Endothelial cell of umbilical vein (primary cell): ENCODE measurements around the gene TMEM82.

Experiments used
- CTCF ChIP-seq, 2 donors: IDR thresholded peaks; 1 replicate in 1 of 2; 2 replicates in 1 of 2; pipeline ENCODE4 v1.5.1; 2011; ENCODE audit warnings: low read length in 2 of 2, mild to moderate bottlenecking in 2 of 2, moderate library complexity in 2 of 2, control low read depth in 1 of 2, inconsistent platforms in 1 of 2, low read depth in 1 of 2; ENCODE audit not compliant: insufficient read depth in 1 of 2; ENCODE audit errors: extremely low read depth in 1 of 2
- EZH2 ChIP-seq: IDR thresholded peaks from 2 replicates; pipeline ENCODE4 v1.6.1; 2012; ENCODE audit warnings: borderline replicate concordance, low read depth, mild to moderate bottlenecking, moderate library complexity, low read length, inconsistent platforms; ENCODE audit not compliant: severe bottlenecking
- FOS ChIP-seq: IDR thresholded peaks from 2 replicates; pipeline ENCODE4 v1.6.1; 2011; ENCODE audit warnings: mild to moderate bottlenecking, low read length, moderate library complexity, borderline replicate concordance; ENCODE audit not compliant: insufficient read depth
- GATA2 ChIP-seq: IDR thresholded peaks from 2 replicates; pipeline ENCODE4 v1.7.0; 2011; ENCODE audit warnings: low read depth, mild to moderate bottlenecking, moderate library complexity, mixed read lengths, low read length; ENCODE audit not compliant: insufficient read length, insufficient read depth
- JUN ChIP-seq: IDR thresholded peaks from 2 replicates; pipeline ENCODE4 v1.6.1; 2011; ENCODE audit warnings: borderline replicate concordance, low read depth; ENCODE audit not compliant: insufficient read length, insufficient read depth
- MAX ChIP-seq: IDR thresholded peaks from 2 replicates; pipeline ENCODE4 v1.6.1; 2011; ENCODE audit not compliant: insufficient read depth, insufficient read length
- MYC ChIP-seq: IDR thresholded peaks from one replicate; pipeline ENCODE4 v1.6.1; 2011; ENCODE audit warnings: mild to moderate bottlenecking, low read depth, low read length
- POLR2A ChIP-seq: IDR thresholded peaks from 2 replicates; pipeline ENCODE4 v1.6.1; 2012; ENCODE audit warnings: low read depth, mild to moderate bottlenecking, control low read depth, low read length
- POLR2AphosphoS5 ChIP-seq: IDR thresholded peaks from 2 replicates; pipeline ENCODE4 v1.6.1; 2012; ENCODE audit warnings: low read depth, mild to moderate bottlenecking, control low read depth, low read length, moderate library complexity; ENCODE audit not compliant: insufficient read depth

- TF ChIP-seq POLR2A (no peak), CTCF (IDR thresholded peaks at IDR 0.05; ENCODE audit: extremely low read depth in 1 of 2, insufficient read depth in 1 of 2, low read depth in 1 of 2, low read length in 2 of 2) (no peak), EZH2 (no peak), MAX (no peak), JUN (no peak), FOS (no peak), POLR2AphosphoS5 (no peak), GATA2 (no peak), MYC (no peak)
These were observed 30.1 kb upstream of the TMEM82 start for GRCh38 chr1:15712168-15712567.
